RKO (cell line): Measurements from ENCODE around the gene FUT1.
"Not testable (repeated sequence)": the region's sequence is repeated elsewhere in the genome, so short reads cannot be mapped to it uniquely, and the experiment has no call there.

Experiments
- DNase-seq: peaks from one replicate; pipeline ENCODE4 v3.0.0-alpha.2; 2016; ENCODE audit warnings: low spot score

The FUT1 gene

DNA sequence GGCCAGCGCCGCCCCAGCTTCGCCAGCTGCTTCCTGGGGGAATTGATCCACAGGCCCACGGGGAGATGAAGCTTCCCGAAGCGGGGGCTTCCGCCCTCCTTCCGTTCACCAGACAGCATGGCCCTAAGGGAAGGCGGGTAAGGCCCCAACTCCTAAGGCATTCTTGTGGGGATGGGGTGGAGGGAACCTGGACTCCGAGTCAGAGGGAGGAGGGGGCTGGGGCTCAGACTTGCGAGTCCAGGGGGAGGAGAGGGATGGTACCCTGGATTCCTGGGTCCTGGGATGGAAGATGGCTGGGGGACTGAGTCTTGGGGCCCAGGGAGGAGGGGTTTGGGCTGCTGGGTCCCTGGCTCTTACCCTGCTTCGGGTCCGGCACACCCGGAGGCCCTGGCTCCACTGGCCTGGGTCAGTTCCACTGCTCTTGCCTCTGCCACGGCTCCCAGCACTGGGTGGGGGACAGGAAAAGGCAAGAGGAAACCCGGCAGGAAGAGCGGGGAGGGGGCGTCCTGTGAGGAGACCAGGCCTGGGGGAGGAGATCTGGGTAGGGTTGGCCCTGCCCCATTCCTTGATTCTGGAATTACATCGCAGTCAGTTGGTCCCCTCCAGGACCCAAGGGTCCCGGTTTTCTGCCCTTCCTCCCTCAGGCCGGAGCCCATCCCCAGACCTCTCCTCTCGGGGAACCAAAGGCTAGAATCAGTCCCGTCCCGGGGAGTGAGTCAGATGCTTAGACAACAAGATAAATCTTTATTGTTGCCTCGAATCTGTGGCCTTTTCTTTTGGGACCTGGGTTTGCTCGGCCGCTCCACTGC is 12.1 kb downstream of the FUT1 start, which contains the start of gene RASIP1:
RASIP1 (minus strand) TSS at position 447 of the 809 bp plus-strand sequence; CDS start at position 119, 328 bp downstream.
- no peak for DNase-seq

DNA sequence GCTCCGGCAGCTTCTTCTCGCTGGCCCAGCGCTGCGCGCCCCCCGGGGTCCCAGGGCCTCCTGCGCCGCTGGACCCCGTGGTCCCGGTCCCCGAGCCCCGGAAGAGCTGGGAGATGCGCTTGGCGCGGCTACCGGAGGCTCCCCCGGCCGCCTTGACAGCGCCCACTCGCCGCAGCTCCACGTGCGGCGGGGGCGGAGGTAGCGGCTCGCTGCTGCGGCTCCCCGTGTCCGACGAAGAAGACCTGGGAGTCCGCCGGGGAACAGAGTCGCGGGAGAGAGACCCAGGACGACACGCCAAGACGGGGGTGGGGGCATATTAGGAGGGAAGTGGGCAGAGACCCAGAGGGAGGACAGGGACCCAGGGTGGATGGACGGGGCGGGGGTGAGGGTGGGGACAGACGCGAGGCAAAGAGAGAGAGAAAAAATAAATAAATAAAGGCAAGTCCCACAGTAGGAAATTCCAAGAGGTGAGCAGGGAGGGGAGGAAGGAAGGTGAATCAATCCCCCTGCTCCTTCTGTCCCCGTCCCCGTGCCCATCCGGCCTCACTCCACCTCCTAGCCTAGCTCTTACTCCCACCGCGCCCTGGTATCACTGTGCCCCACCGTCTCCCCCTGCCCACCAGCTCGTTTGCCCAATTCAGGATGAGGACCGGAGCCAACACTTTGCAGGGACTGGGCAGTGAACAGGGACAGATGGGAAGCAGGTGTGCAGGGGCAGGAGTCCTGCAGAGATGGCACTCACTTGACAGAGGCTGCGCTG is 12.9 kb downstream of the FUT1 start:
- no peak for DNase-seq

DNA sequence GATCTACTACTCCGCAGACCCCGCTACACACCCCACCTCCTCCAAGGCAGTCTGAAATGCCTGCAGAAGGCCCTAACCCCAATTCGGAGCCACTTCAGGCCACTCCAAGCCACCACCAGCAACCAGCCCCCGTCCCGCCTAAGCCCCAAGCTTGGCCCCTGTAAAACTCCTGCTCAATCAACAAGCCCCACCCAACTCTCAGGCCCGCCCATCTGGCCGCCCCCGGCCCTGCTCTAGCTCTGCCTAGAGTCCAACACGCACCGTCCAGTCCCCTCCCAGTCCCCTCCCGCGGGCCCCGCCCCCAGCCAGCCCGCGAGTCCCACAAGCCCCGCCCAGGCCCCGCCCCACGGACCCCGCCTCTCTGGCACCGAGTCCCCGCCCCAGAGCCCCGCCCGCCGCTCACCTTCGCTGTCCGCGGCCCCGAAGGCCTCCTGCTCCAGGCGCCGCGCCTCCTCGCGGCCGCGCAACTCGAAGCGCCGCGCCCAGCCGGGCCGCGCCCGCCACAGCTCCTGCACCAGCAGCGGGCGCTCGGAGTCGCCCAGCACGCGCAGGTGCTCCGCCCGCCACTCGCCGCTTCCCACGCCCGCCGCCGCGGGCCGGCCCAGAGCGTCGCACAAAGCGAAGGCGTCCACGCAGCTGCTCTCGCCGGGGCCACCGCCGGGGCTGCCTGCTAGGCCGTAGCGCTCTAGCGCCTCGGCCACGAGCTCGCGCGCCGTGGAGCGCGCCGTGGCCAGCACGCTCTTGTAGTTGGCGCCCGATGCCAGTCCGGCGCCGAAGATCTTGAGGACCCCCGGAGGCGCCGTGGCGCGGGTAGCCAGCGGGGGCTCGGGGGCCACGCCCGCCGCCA is 13.7 kb downstream of the FUT1 start:
- peak; percentile 90 for DNase-seq

DNA sequence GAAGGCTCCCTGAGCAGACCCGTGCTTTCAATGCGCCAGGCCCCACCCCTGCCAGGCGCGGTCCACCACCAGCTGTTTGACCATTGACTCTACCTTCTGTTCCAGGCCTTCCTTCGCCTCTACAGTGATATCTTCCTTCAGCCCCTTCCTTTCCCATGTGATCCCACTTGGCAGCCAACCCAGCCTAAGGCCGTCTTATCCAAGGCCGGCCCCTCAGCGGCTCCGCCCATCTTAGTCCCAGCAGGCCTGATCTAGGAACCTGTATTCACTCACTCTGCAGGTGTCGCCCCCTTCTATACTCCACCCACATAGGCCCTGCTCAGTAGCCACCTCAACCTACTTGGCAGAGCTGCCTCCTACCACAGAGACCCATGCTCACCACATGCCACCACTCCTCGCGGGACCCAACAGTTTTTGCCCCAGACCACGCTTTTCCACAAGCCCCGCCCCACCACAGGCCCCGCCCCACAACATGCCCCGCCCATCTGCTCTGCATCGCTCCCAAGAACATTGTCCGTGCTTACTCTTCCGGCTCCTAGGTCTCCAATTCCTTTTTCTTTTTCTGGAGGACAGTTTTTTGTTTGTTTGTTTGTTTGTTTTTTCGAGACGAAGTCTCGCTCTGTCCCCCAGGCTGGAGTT is 15.0 kb downstream of the FUT1 start:
- no peak for DNase-seq

DNA sequence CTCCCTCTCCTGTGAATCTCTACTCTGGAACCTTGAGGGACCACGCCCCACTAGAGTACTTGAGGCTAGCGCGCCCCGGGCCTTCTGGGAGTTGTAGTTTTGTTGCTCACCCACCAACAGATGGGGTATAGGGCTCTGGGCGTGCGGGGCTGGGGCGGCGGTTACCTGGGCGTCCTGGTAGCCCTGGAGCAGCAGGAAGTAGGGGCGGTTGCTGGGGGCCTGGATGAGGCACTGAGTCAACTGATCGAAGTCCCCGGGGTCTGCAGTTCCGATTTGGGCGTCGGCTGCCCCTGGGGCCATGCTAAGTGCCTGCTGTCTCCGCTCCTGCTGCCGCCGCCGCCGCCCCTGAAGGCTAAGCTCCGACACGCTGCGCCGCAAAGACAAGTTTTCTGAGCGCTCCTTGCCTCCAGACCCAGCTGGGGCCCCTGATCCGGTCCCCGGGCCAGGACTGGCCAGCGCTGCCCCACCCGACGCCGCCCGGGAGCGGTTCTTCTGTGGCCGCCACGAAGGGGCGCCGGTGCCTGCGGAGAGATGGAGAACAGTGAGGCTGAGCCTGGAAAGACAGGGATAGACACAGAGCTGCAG is 17.3 kb downstream of the FUT1 start:
- DNase-seq, result no peak

DNA sequence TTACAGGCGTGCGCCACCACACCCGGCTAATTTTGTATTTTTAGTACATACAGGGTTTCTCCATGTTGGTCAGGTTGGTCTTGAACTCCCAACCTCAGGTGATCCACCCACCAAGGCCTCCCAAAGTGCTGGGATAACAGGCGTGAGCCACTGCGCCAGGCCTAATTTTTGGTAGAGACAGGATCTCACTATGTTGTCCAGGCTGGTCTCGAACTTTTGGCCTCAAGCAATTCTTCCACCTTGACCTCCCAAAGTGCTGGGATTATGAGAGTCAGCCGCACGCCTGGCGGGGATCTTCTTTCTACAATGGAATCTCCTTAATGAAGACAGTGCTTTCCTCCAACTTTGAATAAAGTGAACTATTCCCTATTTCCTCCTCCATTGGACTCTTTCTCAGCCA is 17.8 kb downstream of the FUT1 start:
- no peak for DNase-seq

DNA sequence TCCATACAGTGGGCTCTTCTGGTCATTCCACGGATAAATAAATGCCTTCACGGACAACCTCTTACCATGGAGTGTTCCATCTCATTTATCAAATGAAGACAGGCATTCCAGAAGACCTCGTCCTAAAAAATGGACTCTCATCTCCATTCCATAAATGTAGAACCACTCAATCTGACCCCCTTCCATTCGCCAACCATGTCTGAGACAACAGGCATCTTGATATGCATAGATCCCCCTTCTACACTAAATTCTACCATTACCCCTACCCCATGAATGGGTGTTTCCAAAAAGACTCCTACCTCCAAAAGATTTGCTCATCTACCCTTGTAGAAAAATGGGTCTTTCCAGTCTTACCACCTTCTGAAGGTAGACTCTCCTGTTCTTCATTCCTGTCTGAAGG is 21.0 kb downstream of the FUT1 start:
- DNase-seq, result no peak

DNA sequence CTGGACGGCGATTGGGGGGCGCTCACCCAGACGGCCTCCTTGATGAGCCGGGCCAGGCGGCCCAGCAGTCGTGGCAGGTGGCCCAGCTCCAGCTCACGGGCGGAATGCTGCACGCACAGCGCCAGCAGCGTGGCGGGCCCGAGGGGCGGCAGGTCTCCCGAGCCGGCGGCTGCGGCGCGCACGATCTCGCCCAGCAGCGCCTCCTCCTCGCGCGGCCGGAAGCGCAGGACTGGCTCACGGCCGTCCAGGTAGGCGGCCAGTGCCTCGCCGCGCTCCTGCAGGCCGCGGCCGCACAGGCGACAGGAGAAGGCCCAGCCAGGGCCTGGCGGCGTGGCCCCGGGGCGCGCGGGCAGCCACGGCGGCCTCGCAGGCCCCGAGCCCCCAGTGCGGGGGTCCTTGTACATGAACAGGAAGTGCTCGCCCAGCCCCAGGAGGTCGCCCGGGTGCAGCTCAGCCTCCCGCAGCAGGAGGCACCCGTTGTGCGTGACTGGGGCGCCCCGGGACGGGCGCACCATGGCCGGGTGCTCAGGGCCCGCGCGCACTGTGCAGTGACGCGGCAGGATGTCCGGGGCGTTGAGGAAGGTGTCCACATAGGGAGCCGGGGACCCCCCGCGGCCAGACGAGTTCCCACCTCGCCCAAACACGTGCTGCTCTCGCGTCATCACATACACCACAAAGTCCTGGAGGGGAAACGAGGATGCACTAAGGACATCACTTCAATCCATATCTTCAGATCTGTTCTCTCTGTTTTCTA is 23.4 kb downstream of the FUT1 start:
- no peak for DNase-seq

DNA sequence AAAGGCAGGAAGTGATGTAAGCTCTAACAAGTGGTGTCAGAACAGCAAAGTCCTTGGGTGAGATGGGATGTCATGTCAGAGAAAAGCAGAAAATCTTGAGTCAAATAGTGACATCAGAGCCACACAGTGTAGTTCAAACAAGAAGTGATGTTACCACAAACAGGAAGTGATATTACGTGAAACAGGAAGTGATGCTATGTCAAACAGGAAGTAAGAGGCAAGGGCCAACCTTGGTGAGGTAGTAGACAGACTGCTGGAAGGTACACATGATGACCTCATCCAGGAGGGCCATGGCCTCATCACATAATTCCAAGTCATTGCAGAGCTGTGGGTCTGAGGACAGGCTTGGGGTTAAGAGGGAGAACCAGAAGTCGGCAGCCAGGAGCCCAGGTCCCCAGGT is 25.9 kb downstream of the FUT1 start:
- peak; percentile 73 for DNase-seq

DNA sequence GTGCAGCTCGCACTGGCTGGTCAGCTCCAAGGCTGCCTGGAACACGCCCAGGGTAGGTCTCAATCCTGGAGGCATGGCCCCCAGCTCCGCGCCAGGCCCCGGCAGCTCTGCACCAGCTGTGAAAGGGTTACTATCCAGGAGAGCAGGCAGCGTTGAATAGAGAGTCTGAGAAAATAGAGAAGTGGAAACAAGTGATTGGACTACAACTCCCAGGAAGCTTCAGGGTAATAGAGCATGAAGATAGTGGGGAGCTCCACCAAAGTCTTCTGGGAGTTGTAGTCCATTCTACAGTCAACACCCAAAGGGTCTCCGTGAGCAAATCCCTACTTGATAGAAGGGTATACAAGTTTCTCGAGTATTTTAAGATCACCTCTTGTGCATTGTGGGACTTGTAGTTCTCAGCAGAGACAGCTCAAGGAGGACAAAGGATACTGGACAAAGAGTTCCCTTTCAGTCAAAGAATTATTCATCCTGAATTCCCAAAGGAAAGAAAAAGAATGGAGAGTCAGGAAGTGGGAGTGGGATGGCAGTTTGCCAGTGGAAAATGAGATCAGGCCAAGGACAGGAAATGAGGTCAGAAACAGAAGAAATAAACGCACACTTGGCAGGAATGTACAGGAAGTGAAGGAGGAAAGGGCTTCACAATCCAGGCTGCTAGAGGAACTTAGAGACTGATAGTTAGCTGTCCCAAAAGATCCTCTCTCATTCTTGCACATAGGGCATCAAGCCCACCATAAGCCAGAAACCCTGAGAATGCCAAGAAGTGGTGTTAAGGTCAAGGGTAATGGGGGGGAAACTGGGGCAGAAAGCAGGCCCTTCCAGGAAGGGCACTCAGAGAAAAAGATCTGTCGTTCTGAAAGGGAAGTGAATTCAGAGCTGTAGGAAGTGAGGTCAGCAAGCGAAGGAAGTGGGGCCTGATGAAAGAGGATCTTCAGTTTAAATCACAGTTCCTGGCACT is 27.4 kb downstream of the FUT1 start:
- DNase-seq, result peak; percentile 95

DNA sequence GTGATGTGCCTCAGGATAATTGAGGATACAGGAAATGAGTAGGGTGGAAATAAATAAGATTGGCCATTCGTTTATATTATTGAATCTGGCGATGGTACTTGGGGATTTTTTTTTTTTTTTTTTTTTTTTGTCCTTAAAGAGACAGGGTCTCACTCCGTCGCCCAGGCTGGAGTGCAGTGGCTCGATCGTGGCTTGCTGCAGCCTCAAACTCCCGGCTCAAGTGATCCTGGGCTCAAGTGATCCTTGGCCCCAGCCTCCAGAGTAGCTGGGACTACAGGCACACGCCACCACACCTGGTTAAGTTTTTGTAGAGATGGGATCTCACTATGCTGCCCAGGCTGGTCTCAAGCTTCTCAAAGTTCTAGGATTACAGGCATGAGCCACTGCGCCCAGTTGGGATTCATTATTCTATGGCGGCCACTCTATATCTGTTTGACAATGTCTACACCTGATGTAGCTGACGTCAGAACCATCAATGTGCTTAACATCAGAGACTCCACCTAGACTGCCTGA is 30.2 kb downstream of the FUT1 start:
- no peak for DNase-seq

DNA sequence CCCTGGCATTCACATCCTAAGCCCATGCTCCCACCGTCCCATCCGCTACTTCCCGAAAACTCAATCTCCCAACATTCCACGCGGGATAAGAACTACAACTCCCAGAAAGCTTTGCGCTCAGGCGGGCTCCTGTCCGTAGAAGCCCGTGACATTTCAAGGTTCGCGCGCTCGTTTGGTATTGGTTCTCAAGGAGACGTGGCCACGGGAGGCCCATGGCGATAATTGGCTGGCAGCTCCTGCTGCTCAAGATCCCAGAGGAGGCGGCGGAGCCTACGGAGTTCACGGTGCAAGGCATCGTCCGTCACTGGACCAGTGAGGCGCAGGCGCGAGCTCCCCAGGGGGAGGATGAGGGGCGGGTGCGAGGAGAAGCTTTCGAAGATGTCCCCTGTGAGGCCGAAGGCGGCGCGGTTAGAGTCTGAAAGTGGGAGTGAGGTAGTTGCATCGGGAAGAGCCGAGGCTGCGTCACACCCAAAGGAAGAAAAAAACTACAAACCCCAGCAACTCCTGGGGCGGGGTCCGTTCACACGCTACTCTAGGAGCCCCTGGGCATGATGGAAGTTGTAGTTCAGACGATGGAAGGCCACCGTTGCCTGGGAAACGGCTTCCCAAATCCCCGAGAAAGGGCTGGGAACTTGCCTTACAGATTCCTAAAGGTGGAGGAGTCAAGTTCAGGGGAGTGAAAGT is 31.7 kb downstream of the FUT1 start:
- peak; percentile 98 for DNase-seq

DNA sequence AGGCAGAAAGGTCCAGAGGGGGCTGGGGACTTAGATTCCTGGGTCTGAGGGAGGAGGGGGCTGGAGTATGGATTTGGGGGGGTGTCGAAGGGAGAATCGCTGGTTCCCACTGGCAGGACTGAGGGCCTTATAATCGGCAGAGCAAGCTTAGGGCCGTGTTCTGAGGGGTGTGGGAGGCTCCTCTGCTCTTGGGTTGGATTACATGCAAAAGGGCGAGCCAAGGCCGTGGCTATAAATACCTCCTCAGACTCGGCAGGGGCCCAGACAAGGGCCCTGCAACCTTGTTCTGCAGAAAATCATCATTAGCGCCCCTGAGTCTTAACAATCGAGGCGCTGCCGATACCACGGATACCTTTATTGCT is 32.2 kb downstream of the FUT1 start:
- no peak for DNase-seq

DNA sequence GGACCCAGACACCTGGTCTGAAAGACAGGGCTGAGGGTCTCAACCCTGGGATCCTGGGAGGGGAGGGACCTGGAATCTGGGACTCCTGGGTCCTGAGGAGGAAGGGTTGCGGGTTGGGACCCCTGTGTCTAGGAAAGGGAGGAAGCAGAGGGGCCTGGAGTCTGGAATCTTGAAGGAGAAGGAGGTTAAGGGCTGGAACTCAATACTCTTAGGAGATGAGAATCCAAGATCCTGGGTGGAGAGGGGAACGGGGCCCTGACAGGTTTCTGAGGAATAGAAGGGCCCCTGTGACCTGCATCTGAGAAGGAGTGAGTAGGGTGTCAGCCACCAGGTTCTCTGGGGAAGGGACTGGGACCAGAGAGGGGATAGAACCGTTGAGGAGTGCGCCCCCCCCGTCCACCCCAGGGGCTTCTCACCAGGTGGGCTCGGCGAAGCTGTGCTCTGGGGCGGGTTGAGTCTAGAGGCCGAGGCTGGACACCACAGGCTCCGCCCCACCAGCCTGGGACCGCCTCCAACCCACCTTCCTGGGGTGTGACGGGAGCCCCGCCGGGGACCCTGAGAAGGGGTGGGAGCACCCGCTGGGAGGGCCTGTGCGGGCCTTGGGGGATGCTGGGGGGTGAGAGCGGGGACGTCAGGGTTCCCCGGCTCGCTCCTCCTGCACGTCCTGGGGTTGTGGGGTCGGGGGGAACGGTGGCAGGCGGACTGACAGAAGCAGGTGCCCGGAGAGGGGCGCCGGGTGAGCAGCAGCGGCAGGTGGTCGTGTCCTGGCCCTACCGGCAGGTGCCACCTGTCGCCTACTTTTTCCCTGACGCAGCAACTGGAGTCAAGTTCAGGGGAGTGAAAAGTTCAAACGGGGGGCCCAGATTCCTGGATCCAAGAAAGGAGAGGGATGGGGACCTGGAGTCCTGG is 32.9 kb downstream of the FUT1 start, which contains the start of gene MAMSTR:
MAMSTR (minus strand) TSS at position 463 of the 909 bp plus-strand sequence. CDS start 694 bp downstream, outside the sequence.
- no peak for DNase-seq

DNA sequence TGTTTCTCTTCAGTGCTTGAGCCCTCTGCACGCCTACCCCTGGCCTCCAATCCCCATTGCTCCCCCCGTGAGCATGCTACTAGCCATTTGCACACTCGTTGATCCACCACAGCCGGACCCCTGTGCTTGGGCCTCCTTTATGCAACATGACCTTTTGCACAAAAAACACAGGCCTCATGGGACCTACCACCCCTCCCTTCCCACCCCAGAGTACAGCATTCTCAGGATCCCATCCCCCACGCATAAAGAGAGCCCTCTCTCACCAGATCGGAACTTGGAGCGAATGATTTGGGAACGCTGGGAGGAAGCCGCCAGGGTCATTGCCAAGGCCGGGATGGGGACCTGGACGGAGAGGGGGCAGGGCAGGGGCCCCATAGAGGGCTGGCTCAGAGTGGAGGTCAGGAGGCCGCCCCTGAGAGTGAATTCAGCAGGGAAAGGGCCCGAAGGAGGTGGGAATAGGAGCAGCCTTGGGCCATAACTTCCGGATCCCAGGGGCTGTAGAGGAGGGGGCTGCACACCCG is 33.7 kb downstream of the FUT1 start:
- DNase-seq, result no peak

DNA sequence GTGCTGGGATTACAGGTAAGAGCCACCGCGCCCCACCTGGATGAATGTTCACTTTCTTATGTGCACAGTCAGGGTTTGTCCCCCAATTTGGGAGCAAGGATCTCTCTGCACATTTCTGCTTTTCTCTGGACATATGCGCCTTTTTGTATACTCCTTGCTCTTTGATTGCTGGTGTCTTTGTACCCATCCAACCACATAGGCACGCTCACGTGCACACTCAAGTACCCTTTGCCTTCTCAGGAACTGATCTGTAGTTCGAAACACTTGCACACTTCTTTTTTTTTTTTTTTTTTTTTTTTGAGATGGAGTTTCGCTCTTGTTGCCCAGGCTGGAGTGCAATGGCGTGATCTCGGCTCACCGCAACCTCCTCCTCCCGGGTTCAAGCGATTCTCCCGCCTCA is 34.3 kb downstream of the FUT1 start:
- DNase-seq, result not testable (repeated sequence)

DNA sequence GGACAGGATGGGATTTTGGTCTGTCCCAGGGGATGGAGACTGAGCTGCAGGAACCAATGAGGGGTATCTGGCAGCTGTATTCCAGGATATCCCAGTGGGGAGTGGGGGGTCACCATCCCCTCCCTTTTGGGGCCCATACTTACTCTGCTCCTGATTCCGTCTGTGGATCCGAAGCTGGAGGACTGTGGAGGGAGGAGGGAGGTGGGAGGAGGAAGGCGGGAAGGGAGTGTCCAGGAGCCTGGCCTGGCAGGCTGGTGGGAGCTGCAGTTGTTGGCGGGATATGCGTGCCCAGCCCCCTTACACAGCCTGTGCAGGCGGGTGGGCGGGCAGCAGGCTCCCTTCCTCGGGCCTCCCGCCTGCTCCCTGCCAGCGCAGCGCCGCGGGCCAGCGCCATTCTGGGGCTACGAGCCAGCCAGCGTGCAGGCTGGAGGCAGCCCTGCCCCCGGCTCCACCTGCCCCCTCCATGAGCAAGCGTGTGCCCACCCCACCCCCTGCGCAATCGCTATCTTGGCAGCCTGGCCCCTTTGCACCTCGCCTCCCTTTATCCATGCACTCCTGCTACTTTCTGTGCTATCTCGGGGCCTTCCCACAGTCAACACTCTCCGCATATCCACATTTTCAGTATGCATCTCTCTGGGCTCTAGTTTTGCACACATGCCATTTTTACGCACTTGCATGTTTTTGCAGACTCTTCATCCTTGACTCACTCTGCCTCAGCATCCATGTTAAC is 35.7 kb downstream of the FUT1 start:
- DNase-seq, result no peak
